Non-pigmented ciliary epithelial cell (primary cell): ENCODE results near the gene ACAD9.
"Not testable (repeated sequence)": the region's sequence is repeated elsewhere in the genome, so short reads cannot be mapped to it uniquely, and the experiment has no call there.

Experiments
- DNase-seq: peaks from one replicate; pipeline ENCODE4 v3.0.0-alpha.2; 2010; ENCODE audit warnings: low read depth

ACAD9 gene

DNA sequence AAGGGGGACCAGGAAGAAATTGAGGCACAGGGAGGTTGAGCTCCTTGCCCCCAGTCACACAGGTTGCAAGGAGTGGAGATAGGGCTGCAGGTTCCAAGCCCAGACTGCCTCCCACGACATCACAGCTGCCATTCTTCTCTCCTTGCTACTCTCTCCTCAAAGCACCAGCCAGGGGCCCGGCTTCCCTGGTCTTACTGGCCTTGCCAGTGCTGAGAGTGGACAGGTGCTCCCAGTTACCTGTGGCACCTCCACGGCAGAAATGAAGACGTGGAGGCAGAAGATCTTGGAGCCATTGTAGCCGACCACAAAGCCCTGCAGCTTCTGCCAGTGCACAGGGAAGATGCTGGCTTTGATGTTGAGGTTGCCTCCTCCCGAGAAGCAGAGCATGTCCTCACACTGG, 17.9 kb upstream of the ACAD9 start:
- DNase-seq: no peak

DNA sequence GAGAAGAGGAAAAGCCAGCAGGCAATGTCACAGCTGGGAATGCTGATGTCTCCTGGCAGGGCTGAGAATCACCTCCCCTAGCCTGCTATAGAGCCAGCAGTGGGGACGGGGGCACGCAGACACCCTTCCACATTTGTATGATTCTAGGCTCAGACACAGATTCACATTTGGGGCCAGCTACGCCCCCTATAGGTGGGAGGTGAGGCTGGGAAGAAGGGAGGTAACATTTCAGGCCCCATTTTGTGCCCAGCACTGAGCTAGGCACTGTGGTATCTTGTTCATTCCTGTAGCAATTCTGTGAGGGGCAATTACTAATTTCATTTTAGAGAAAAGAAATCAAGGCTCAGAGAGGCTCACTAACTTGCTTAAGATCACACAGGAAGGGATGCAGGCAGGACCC, 15.9 kb upstream of the ACAD9 start:
- no peak for DNase-seq

DNA sequence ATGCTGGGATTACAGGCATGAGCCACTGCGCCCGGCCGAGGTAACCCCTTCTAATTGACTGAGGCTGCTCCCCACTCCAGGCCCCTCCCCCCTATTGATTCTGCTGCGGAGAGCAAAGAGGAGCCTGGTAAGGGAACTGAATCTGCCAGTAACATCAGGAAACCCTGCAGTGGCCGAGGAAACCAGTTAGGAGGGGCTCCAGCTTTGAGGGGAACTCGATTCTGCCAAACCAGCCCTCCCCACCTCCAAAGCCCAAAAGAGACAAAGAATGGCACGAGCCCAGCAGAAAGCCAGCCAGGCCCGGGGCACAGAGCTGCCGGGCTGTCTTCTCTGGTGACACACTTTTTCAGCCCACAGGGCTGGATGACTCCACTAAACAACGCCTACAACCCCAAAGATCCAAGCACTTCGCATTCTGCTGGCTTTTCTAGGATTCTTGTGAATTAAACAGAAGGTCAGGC, 15.0 kb upstream of the ACAD9 start:
- no peak for DNase-seq

DNA sequence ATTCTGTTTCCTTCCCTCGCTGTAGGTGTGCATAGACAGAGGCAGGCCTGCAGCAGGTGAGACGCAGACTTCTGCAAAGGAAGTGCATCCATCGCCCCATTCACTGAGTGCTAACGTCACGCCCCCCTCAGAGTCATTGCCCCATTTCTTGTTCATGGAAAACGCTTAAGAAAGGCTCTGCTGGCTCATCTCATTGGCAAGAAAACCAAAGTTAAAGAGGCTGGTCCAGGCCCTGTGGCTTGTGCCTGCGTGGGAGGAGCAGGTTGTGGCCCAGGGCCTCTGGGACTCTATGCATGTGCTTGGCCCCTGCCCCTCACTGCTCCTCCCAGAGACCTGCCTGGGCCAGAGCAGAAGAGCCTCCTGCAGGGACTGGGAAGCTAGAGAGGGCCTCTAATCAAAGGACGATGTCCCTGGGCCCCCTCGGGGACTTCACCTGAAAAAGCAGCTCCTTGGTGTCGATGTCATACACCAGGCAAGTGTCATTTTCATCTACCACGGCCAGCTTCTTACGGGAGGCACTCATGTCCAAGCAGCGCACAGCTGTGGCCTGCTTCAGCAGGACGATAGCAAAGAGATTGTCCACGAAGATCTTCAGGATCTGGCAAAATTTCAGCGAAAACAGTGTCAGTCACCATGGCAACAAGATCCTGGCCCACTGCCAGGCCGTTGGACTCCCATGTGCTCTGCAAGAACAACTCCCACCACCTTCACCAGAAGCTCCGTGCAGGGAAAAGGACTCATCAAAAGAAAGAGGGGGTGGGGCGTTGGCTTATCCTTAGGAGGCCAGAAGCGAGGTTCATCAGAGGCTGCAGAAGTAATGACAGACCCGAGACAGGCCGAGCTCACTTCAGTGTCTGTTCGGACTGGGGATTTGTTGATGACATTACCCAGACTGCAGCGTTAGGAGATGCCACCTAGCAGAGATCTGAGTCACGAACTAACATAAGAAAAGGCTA, 14.3 kb upstream of the ACAD9 start:
- DNase-seq: not testable (repeated sequence)

DNA sequence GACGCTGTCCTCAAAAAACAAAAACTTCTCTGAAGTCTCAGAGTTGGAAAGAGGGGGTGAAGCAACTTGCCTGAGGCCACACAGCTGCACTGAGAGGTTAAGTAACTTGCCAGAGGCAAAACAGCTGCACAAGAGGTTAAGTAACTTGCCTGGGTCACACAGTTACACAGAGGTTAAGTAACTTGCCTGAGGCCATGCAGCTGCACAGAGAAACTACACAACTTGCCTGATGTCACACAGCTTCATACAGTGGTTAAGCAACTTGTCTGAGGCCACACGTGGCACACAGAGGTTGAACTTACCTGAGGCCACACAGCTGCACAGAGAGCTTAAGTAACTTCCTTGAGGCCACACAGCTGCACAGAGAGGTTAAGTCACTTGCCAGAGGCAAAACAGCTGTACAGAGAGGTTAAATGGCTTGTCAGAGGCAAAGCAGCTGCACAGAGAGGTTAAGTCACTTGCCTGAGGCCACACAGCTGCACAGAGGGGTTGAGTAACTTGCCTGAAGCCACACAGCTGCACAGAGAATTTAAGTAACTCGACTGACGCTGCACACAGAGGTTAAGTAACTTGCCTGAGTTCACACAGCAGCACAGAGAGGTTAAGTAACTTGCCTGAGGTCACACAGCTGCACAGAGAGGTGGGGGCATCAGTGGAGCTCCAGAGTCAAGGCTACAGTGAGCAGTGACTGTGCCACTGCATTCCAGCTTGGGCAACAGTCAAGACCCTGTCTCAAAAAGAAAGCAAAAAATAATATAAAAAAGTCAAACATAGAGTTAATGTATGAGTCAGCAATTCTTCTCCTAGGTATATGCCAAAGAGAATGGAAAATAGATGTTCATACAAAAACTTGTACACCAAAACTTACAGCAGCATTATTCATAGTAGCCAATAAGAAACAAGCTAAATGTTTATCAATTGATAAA, 12.0 kb upstream of the ACAD9 start:
- no peak for DNase-seq

DNA sequence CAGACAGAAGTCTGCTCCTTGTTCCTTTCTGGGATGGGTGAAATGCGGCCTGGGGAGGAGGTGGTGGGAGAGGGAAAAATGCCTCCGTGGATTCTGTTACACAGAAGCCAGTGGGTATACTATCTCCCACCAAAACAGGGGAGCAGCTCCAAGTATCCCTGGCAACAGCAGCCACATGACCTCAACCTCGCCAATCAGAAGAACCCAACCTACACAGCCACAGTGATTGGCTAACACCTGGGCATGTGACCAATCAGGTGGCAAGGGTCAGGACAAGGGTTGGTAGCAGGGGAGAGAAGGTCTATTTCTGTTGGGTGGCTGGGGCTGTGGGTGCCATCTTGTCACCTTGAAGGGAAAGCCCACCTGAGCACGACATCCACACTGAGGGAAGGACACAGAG, 9.1 kb upstream of the ACAD9 start:
- no peak for DNase-seq

DNA sequence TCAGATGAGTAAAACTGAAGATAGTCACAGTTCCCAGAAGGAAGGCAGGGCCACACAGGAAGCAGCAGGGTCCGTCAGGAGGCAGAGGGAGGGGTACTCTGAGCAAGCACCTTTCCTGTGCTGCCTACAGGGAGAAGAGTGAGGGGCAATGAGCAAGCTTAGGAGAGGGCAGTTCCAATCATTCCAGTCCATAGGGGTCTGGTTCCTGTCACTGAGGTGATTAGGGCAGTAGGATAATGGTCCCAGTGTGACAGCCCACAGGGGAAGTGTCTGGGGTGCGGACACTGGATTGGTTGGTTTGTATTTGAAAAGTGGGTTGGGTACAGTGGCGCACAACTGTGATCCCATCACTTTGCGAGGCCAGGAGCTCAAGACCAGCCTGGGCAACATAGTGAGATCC, 7.1 kb upstream of the ACAD9 start:
- DNase-seq: no peak

DNA sequence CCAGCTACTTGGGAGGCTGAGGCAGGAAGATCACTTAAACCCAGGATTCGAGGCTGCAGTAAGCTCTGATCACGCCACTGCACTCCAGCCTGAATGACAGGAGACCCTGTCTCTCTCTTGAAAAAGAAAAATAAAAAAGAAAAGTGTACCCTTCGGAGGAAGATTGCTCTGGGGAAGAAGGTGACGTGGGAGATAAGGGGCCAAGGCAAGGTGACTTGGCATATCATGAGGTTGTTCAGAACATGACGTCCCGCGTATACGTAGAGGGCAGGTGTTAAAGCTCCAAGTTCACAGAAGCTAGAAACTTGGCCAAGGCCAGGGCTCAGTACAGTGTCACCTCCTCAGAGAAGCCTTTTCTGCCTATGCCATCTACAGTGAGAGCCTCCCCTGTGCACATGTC, 6.7 kb upstream of the ACAD9 start:
- DNase-seq: no peak

DNA sequence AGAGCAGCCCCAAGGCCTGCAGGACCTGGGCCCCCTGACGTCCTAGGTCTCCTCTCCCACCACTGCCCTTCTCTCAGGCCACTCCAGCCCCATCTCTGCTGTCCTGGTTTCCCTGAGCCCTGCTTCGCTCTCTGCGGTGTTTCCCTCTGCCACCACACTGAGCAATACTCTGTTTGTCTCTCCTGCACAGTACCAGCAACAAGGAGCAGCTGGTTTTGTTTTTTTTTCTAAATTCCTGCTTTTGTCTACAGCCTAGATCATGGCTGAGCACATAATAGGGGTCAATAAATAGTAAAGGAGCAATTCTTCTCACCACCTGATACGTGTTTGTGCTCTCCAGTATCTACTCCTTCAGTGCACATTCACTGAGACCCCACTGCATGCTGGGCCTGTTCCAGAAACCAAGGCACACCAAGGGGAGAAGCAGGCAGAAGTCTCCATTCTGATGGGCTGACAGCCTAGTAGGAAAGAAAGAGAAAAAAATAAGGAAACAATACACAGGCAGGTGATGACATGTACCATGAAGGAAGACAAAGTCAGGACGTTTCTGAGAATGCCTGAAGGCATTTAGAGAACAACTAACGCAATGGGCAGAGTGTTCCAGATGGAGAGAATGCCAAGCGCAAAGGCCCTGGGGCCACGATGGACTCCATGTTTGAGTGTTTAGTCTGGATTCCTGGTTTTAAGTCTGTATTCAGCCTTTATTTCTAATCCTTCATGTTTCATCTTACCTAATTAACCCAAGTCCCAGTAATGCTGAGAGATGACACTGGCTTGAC, 6.0 kb upstream of the ACAD9 start:
- no peak for DNase-seq

DNA sequence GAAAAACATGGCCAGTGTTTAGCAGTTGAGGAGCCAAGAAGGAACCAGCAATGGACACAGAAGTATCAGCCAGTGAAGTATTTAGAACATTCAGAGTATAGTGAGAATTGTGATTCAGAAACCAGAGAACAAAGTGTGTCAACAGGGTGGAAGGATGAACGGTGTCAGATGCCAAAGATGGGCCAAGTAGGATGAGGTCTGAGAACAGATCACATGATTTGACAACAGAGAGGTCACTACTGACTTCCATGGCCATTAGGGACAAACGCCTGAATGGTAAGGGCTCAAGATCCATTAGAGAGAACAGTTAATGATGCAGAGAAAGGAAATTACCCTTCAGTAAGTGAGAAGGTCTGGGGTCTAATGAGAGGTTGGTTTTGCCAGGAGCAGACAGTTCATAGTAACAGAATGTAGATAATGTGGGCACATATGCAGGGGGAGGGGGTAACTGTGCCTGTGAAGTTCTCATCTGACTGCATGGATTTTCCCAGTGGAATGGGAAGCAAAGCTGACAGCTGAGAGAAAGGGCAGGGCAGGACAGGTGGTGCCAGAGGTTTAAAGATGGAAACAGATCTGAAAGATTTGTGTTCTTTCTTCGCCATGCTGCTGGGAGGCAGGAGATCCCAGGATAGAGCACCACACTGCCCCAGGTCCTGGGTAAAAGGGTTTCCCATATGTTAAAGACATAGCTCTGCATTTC, 4.8 kb upstream of the ACAD9 start:
- DNase-seq: no peak

DNA sequence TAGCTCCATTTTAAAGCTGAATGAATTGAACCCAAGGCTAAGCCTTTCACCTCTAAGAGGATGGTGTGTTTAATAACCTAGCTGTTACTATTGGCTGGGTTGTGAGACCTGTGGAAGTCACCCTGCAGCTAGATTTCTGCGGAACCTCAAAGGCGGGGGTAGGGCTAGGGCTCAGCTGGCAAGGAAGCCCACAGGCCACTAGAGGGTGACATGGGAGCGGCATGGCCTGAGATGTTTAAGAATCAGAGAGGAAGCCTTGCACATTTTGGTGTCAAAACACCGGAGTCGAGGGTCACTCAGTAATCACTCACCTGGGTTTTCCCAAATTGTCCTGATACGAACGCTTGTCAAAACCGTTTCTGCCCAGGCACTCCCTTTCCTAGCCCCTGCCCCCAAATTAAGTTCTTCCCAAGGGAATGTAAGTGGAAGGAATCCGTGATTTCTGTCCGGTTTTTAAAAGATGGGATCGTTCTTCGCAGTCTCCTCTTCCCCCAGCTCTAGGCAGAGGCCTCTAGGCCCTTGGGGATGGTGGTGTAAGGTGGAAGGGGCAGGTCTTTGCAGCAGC, 3.8 kb upstream of the ACAD9 start:
- no peak for DNase-seq

DNA sequence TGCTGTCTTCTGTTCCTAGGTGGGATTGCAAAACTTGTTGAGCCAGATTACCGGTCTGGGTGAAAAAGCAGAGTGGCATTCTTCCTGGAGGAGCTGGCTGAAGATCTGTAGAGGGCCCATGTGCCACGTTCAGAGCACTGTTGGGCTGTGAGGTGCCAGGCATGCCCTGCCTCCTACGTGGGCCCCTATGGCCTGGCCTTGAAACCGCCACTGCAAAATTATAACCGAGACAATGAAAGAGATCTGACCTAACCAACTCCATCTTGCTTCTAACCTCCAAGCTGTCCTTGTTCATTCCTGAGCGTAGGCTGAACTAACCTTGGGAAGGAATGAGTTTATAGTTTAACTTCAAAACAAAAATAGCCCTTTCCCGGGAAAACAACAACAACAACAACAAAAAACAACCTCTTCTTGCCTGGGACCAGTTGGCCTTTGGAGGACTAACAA, 1.4 kb upstream of the ACAD9 start:
- DNase-seq: no peak

DNA sequence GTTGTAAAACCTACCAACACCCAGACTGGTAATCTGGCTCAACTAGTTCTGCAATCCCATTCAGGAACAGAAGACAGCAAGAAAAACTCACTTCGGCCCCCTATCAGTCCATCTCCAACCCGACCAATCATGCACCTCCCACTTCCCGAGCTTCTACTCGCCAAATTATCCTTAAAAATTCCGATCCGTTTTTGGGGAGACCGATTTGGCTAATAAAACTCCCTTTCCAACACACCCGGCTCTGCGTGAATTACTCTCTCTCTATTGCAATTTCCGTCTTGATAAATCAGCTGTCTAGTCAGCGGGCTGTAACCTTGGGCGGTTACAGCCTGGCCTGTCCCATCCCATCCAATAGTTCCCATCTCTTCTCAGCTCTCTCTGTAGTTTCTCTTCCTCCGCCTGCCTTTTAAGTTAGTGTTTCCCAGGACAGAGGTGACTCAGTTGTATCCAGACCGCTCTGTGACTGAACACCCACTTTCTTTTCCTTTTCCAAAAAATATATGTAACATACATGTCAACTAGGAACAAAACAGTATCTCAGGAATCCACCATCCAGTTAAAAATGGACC, 780 bp upstream of the ACAD9 start:
- peak; percentile 45 for DNase-seq

DNA sequence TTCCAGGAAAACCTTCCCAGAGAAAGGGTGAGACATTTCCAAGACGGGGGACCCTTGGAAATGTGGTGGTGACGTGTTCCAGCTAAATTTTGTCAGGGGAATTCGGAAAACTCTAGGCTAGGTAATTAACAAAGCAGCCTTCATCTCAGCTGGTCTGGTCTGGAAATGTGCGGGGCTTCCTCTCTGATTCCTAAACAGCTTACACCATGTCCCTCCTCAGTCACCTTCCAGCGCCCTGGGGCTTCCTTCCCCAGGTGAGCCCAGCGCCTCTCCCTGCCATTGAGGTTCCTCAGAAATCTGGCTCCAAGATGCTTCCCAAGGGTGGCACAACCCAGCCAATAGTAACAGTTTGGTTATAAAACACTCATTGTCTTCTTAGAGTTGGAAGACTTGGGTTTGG, 571 bp downstream of the ACAD9 start:
- DNase-seq: no peak

DNA sequence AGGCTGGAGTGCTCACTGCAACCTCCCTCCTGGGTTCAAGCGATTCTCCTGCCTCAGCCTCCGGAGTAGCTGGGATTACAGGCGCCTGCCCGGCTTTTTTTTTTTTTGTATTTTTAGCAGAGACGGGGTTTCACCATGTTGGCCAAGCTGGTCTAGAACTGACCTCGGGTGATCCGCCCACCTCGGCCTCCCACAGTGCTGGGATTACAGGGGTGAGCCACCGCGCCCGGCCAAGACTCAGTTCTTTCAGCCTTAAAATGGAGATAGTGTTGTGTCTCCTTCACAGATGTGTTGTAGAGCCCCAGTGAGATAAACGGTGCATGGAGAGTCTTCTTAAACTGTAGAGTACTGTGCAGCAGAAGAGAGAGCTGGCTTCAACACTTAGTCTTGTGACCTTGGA, 1.0 kb downstream of the ACAD9 start:
- not testable (repeated sequence) for DNase-seq

DNA sequence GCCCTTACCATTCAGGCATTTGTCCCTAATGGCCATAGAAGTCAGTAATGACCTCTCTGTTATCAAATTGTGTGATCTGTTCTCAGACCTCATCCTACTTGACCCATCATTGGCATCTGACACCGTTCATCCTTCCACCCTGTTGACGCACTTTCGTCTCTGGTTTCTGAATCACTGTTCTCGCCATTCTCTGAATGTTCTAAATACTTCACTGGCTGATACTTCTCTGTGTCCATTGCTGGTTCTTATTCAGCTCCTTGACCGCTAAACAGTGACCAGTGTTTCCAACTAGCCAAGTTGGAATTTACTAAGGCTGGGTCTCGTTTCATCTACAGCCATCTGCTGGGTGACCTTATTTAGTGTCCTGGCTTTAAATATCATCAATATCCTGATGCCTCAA, 2.2 kb downstream of the ACAD9 start:
- DNase-seq: no peak

DNA sequence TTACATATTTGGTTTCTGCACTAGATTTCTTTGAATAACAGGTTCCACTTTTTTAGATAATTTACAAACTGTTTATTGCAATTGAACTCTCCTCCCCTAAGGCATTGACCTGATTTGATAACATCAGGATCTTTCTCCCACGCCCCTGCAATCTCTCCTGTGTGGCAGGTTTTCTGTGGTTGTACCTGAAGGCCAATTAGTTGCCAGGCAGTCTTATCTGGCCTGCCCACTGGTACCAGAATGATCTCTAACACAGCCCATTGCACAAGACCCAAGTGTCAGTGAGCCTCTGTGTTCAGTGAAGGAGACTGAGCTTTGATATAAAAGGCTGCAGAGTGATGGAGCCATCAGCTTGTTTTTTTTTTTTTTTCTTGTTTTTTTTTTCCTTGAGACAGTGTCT, 3.3 kb downstream of the ACAD9 start:
- DNase-seq: no peak

DNA sequence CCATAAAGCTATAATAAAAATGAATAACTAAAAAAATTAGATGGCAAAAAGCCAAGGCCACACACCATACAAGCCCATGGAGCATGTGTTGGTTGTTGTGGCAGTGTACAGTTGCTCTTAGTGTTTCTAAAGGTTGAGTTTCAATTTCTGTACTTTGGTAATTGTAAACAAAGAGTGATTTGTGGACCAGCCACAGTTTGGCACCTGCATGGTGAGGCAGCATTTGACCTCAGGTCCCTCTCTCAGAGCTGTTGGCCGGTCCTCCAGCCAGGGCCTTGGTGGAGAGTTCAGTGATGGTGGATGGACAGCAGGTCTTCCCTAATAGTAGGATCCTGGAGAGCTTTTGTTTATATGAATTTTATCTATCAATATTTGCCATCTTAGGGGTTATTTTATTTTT, 5.6 kb downstream of the ACAD9 start:
- no peak for DNase-seq

DNA sequence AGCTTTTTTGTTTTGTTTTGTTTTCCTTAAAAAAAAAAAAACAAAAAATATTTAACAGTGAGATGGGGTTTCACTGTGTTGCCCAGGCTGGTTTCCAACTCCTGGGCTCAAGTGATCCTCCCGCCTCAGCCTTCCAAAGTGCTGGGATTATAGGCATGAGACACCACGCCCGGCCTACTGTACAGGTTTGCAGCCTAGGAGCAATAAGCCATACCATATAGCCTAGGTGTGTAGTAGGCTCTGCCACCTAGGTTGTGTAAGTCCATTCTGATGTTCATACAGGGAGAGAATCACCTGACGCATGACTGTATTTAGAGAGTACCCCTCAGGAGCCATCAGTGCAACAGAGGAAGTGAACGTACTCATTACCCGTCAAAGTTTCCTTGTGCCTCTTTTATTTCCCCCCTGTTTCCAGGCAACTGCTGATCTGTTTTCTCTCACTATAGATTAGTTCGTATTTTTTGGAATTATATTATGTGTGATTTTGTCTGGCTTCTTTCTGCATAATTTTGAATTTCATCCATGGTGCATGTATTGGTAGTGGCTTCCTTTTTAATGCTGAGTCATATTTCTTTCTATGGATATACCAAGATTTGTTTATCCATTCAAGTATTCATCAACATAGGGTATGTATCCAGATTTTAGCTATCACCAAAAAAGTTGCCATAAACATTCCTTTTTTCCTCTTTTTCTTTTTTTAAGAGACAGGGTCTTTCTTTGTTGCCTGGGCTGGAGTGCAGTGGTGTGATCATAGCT, 9.9 kb downstream of the ACAD9 start:
- no peak for DNase-seq
